Neuronal stem cell (in vitro differentiated cells): ENCODE results near the gene SRP68.

ENCODE experiments used
- DNase-seq: peaks from one replicate; pipeline ENCODE4 v3.0.0-alpha.2; 2013; ENCODE audit warnings: low spot score
- H2AFZ ChIP-seq: one replicate; pipeline ENCODE4 v1.6.1; 2013; ENCODE audit warnings: mild to moderate bottlenecking, low read length, inconsistent platforms
- H2AK5ac ChIP-seq: 2 replicates; pipeline ENCODE4 v1.6.1; 2013; ENCODE audit warnings: low read depth, mild to moderate bottlenecking, inconsistent platforms, low read length, moderate library complexity, mixed read lengths
- H2BK120ac ChIP-seq: 2 replicates; pipeline ENCODE4 v1.6.1; 2013; ENCODE audit warnings: low read depth, mild to moderate bottlenecking, inconsistent platforms, low read length, moderate library complexity, mixed read lengths
- H2BK12ac ChIP-seq: one replicate; pipeline ENCODE4 v1.6.1; 2013; ENCODE audit warnings: low read length, inconsistent platforms
- H2BK15ac ChIP-seq: 2 replicates; pipeline ENCODE4 v1.6.1; 2013; ENCODE audit warnings: mild to moderate bottlenecking, low read length, inconsistent platforms, mixed read lengths
- H2BK5ac ChIP-seq: one replicate; pipeline ENCODE4 v1.6.1; 2013; ENCODE audit warnings: inconsistent platforms, mild to moderate bottlenecking, low read length, moderate library complexity
- H3K14ac ChIP-seq: one replicate; pipeline ENCODE4 v1.6.1; 2013; ENCODE audit warnings: low read length, inconsistent platforms
- H3K18ac ChIP-seq: 2 replicates; pipeline ENCODE4 v1.6.1; 2013; ENCODE audit warnings: low read length, inconsistent platforms
- H3K23ac ChIP-seq: 2 replicates; pipeline ENCODE4 v1.6.1; 2013; ENCODE audit warnings: low read depth, mild to moderate bottlenecking, mixed read lengths, low read length, inconsistent platforms; ENCODE audit not compliant: poor library complexity
- H3K27ac ChIP-seq: replicated peaks from 3 replicates; pipeline ENCODE4 v1.5.1; 2013; ENCODE audit warnings: low read length, inconsistent platforms
- H3K27me3 ChIP-seq, 3 experiments: 2 replicates each; pipeline ENCODE4 v1.6.1; 2013; ENCODE audit warnings: low read length in 3 of 3, mild to moderate bottlenecking in 2 of 3, inconsistent platforms in 1 of 3, low read depth in 1 of 3, mixed read lengths in 1 of 3, moderate library complexity in 1 of 3; ENCODE audit not compliant: control insufficient read depth in 3 of 3, insufficient read depth in 3 of 3
- H3K36me3 ChIP-seq, 2 donors: replicated peaks in 1 of 2; 2 replicates each; pipeline ENCODE4 v1.6.1; 2013; ENCODE audit warnings: low read length in 2 of 2; ENCODE audit not compliant: control insufficient read depth in 2 of 2, insufficient read depth in 2 of 2
- H3K4ac ChIP-seq: 2 replicates; pipeline ENCODE4 v1.6.1; 2013; ENCODE audit warnings: inconsistent platforms, mild to moderate bottlenecking, low read length, moderate library complexity
- H3K4me1 ChIP-seq, 2 donors: 1 replicate in 1 of 2; 2 replicates in 1 of 2; pipeline ENCODE4 v1.6.1; 2013; ENCODE audit warnings: low read length in 2 of 2, low read depth in 1 of 2; ENCODE audit not compliant: control insufficient read depth in 2 of 2, insufficient read depth in 1 of 2
- H3K4me2 ChIP-seq: one replicate; pipeline ENCODE4 v1.6.1; 2013; ENCODE audit warnings: mild to moderate bottlenecking, low read length, inconsistent platforms; ENCODE audit not compliant: insufficient read depth, poor library complexity, severe bottlenecking
- H3K4me3 ChIP-seq, 2 donors: 2 replicates each; pipeline ENCODE4 v1.5.1; 2013; ENCODE audit warnings: low read length in 2 of 2, mild to moderate bottlenecking in 2 of 2, inconsistent platforms in 1 of 2, moderate library complexity in 1 of 2
- H3K79me1 ChIP-seq: one replicate; pipeline ENCODE4 v1.6.1; 2013; ENCODE audit warnings: low read depth, mild to moderate bottlenecking, inconsistent platforms, low read length, moderate library complexity
- H3K9ac ChIP-seq: one replicate; pipeline ENCODE4 v1.6.1; 2013; ENCODE audit warnings: mild to moderate bottlenecking, low read depth, low read length, inconsistent platforms; ENCODE audit not compliant: poor library complexity
- H3K9me3 ChIP-seq, 2 donors: replicated peaks in 1 of 2; 2 replicates each; pipeline versions ENCODE3 to v1.6.1; 2013; ENCODE audit warnings: low read length in 2 of 2, mild to moderate bottlenecking in 2 of 2, inconsistent platforms in 1 of 2, low read depth in 1 of 2, mixed read lengths in 1 of 2, moderate library complexity in 1 of 2; ENCODE audit not compliant: control insufficient read depth in 2 of 2, insufficient read depth in 1 of 2
- H4K8ac ChIP-seq: one replicate; pipeline ENCODE4 v1.6.1; 2013; ENCODE audit warnings: low read depth, mild to moderate bottlenecking, inconsistent platforms, low read length, moderate library complexity
- H4K91ac ChIP-seq: one replicate; pipeline ENCODE4 v1.6.1; 2013; ENCODE audit warnings: low read length, low read depth, mild to moderate bottlenecking, inconsistent platforms; ENCODE audit not compliant: poor library complexity
- WGBS, 2 donors: extraction: QIAGEN DNeasy Blood & Tissue Kit; methylation state at CpG; one replicate each; pipeline ENCODE4 v1.1.7; 2013; ENCODE audit warnings: missing lambda C conversion rate in 2 of 2, mixed read lengths in 1 of 2; ENCODE audit not compliant: insufficient read length in 2 of 2, insufficient replicate concordance in 1 of 2; ENCODE audit errors: extremely low coverage in 2 of 2; 5-methylcytosine and 5-hydroxymethylcytosine counted together

SRP68 gene

GRCh38 chr17:76049836-76050537 lies 22.3 kb downstream of the SRP68 start:
- H2AK5ac ChIP-seq: no peak overlapping the region
- H3K4ac ChIP-seq: no peak overlapping the region
- peaks cover 0 to under 1% (median 0%) of the 10 kb centered on the region in 3 experiments for H3K27me3 ChIP-seq
- peaks cover 1 to 12% of the 10 kb centered on the region in 2 donors for H3K4me1 ChIP-seq
- no peak overlapping the region for H3K9ac ChIP-seq
- no peak overlapping the region for H3K4me3 ChIP-seq
- no peaks in the 10 kb centered on the region for H3K9me3 ChIP-seq
- H3K27ac ChIP-seq: no peak overlapping the region
- no peak overlapping the region for H2AFZ ChIP-seq
- WGBS, 2 donors: no CpG with 5 or more reads among the region's 15 CpGs
- no peak overlapping the region for H3K14ac ChIP-seq
- H3K79me1 ChIP-seq: peaks cover 1% of the 10 kb centered on the region
- no peak overlapping the region for H2BK120ac ChIP-seq
- H3K4me2 ChIP-seq: no peak overlapping the region
- H4K91ac ChIP-seq: no peak overlapping the region
- no peak overlapping the region for H2BK15ac ChIP-seq
- H4K8ac ChIP-seq: no peak overlapping the region
- H3K23ac ChIP-seq: no peak overlapping the region
- no peak for DNase-seq
- H2BK12ac ChIP-seq: no peak overlapping the region
- peaks cover 45 to 94% of the 10 kb centered on the region in 2 donors for H3K36me3 ChIP-seq
- H3K18ac ChIP-seq: no peak overlapping the region
- H2BK5ac ChIP-seq: no peak overlapping the region

- Histone ChIP-seq H3K36me3 (peaks cover 49 to 94% of the 10 kb centered on the region in 2 donors), H3K4me2 (no peak overlapping the region), H3K27ac (no peak overlapping the region), H3K4ac (no peak overlapping the region), H4K8ac (no peak overlapping the region), H2AFZ (no peak overlapping the region), H2BK5ac (no peak overlapping the region), H2BK15ac (no peak overlapping the region), H2BK12ac (no peak overlapping the region), H3K14ac (no peak overlapping the region), H3K4me1 (peaks cover 1 to 12% of the 10 kb centered on the region in 2 donors), H3K27me3 (peaks cover 0 to 1% (median 0%) of the 10 kb centered on the region in 3 experiments), H2BK120ac (no peak overlapping the region), H3K18ac (no peak overlapping the region), H3K79me1 (peaks cover 1% of the 10 kb centered on the region), H2AK5ac (no peak overlapping the region), H3K9ac (no peak overlapping the region), H4K91ac (no peak overlapping the region), H3K23ac (no peak overlapping the region), H3K9me3 (no peaks in the 10 kb centered on the region), H3K4me3 (no peak overlapping the region)
- WGBS, 2 donors: no CpG with 5 or more reads among the region's 3 CpGs
- no peak for DNase-seq
Observed at GRCh38 chr17:76049239-76049638, 23.1 kb downstream of the SRP68 start.

- no peak overlapping the region for H2AK5ac ChIP-seq
- H3K4ac ChIP-seq: no peak overlapping the region
- no peak overlapping the region for H3K23ac ChIP-seq
- no peak overlapping the region for H2BK12ac ChIP-seq
- H2AFZ ChIP-seq: no peak overlapping the region
- H2BK120ac ChIP-seq: no peak overlapping the region
- no peak overlapping the region for H2BK15ac ChIP-seq
- peaks cover 1% of the 10 kb centered on the region for H3K79me1 ChIP-seq
- no peak overlapping the region for H3K27ac ChIP-seq
- no peak for DNase-seq
- no peak overlapping the region for H3K18ac ChIP-seq
- no peaks in the 10 kb centered on the region for H3K9me3 ChIP-seq
- no peak overlapping the region for H4K8ac ChIP-seq
- H3K27me3 ChIP-seq: peaks cover 0 to 1% (median 0%) of the 10 kb centered on the region in 3 experiments
- H3K9ac ChIP-seq: no peak overlapping the region
- H2BK5ac ChIP-seq: no peak overlapping the region
- H3K4me1 ChIP-seq: peaks cover 1 to 12% of the 10 kb centered on the region in 2 donors
- H3K14ac ChIP-seq: no peak overlapping the region
- peaks cover 50 to 94% of the 10 kb centered on the region in 2 donors for H3K36me3 ChIP-seq
- WGBS, 2 donors: no CpG with 5 or more reads among the region's 9 CpGs
- no peak overlapping the region for H4K91ac ChIP-seq
- no peak overlapping the region for H3K4me2 ChIP-seq
- no peak overlapping the region for H3K4me3 ChIP-seq
Observed at GRCh38 chr17:76048711-76049110, 23.6 kb downstream of the SRP68 start.

GRCh38 chr17:76048025-76048605 lies 24.2 kb downstream of the SRP68 start:
- Histone ChIP-seq H2BK12ac (no peak overlapping the region), H3K9me3 (no peaks in the 10 kb centered on the region), H3K4me3 (no peak overlapping the region), H3K18ac (no peak overlapping the region), H2BK120ac (no peak overlapping the region), H3K4me2 (no peak overlapping the region), H3K27me3 (peaks cover 0 to 1% (median 0%) of the 10 kb centered on the region in 3 experiments), H3K4ac (no peak overlapping the region), H3K36me3 (peaks cover 51 to 94% of the 10 kb centered on the region in 2 donors), H3K4me1 (peaks cover 1 to 12% of the 10 kb centered on the region in 2 donors), H2AFZ (no peak overlapping the region), H3K23ac (no peak overlapping the region), H3K27ac (no peak overlapping the region), H4K8ac (no peak overlapping the region), H2BK15ac (no peak overlapping the region), H4K91ac (no peak overlapping the region), H3K9ac (no peak overlapping the region), H2BK5ac (no peak overlapping the region), H3K14ac (no peak overlapping the region), H3K79me1 (peaks cover 1% of the 10 kb centered on the region), H2AK5ac (no peak overlapping the region)
- WGBS, 2 donors: no CpG with 5 or more reads among the region's 9 CpGs
- DNase-seq: no peak
